H4 (cell line): ENCODE data around the gene DLG2. TPM values are rescaled to one million over a fixed set of nuclear protein-coding genes. Genes with fewer than 3 reads are reported as not detected.

Experiments used
- DNase-seq: peaks from one replicate; pipeline ENCODE4 v3.0.0-alpha.2; 2015; ENCODE audit warnings: low spot score
- total RNA-seq: library from RNA; depleted of rRNA; stranded (reverse); fragments of >200 nt; shearing (Covaris generic); gene quantifications from 2 replicates; pipeline ENCODE4 v1.2.3, GENCODE V29; 2014

The DLG2 gene
- total RNA-seq, 1 experiment from 2014 or later: 2.6 TPM

DNA sequence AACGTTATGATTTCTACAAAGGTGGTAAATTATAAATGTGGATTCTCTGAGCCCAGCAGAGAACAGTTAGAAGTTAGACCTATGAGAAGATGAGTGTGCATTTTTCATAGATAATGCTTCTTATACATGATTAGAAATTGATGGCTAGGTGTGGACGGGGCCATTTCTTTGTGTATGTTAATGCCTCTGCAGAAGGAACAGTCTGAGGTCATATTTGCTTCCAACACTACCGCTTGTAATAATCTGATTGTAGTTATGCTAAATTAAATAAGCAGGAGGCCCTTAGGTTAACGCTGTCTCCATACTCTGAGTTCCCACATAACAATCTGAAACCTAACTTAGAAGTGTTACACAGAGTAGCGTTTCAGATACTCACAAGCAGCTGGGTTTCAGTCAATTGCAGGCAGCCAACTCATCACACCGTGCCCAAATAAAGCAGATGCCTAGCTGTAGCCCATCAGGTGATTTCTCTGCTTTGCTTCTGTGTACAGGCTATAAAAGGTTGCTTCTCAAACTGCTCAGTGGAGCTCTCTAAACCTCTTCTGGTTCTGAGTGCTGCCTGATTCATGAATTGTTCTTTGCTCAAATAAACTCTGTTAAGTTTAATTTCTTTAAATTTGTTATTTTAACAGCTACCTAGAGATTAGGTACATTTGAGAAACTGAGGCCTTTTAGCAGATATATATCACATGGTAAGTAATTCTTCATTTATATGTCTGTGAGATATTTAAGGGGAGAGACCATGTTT lies 1702.2 kb downstream of the DLG2 start:
- DNase-seq: no peak

GRCh38 chr11:83923961-83924360 lies 1703.2 kb downstream of the DLG2 start:
- no peak for DNase-seq

GRCh38 chr11:83922953-83923352 lies 1704.2 kb downstream of the DLG2 start:
- DNase-seq: no peak

- no peak for DNase-seq
These were observed 1704.8 kb downstream of the DLG2 start for GRCh38 chr11:83922318-83922717.

GRCh38 chr11:83921447-83922192 lies 1705.5 kb downstream of the DLG2 start:
- no peak for DNase-seq

GRCh38 chr11:83918476-83918875 lies 1708.7 kb downstream of the DLG2 start:
- DNase-seq: no peak

DNA sequence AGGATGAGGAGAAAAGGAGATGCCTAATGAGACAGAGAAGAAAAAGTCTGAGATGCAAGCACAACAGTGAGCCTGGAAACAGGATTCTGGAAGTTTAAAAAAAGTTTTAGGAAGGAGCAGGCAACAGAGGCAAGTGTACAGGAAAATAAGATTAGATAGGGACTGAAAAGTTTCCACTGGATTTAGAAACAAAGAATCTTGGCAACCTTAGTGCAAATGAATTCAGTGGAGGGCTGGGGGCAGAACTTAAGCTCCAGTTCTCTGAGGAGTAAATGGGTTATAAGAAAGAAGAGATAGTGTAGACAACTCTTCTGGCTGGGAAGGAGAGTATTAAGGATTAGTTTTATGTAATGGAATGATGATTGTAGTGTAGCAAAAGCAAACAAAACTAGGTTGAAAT lies 1712.1 kb downstream of the DLG2 start:
- no peak for DNase-seq

DNA sequence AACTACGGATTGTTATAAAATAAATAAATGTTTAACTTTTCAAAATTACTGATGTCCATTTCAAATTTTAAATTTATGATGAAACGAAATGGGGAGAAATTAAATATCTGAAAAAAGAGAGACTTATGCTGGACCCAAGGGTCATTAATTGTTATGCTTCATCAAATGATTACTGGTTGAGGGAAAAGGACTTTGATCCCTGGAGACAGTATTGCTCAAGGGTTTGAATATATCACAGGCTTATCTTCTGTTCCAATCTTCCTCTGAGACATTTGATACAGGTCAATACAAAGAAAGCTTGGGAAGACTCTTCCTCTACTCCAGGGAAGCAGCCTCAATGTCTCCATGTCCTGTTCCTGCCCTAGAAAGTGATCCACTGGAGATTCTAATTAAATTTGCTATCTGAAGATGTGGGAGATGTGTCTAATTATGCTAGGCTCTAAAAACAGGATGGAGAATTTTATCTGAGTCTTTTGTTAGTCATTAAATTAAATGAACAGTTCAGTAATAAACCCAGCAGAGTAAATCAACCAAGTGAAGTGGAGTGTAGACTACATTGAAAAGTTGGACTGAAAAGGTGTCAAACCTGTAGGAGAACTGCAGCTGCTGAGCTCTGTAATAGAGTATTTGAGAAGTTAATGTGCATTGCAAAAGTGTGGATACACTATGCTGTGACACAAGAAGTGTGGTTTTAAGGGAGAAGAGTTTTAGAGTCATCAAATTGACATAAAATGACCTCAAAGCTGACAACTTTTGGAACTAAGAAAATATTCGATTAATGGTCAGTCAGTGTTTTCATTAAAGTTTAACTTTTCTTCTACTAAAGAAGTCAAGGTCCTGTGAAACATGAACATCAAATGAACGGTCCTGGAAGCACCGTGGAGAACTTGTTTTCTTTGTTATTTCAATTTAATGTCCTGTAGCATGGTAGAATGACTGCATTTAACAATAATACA lies 1717.3 kb downstream of the DLG2 start:
- no peak for DNase-seq

DNA sequence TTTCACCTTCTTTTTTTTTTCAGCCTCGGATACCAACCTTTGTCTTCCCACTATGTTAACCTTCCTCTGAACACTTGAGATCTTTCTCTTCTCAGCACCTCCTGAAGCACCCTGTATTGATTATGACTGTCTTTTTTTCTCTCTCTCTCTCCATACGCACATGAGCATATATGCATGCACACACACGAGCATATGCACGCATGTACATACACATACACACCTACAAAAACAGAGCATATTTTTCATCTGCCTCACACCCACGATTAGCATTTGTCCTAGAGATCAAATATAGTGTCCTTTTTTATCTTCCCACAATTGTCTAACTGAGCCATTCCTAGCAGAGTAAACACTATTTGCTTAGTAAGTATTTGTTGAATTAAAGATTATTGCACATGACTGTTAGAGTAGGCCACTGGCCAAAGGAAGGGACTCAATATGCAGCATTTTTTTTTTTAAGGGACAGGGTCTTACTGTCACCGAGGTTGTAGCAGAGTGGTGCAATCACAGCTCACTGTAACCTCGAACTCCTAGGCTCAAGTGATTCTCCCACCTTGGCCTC lies 1718.8 kb downstream of the DLG2 start:
- DNase-seq: no peak

DNA sequence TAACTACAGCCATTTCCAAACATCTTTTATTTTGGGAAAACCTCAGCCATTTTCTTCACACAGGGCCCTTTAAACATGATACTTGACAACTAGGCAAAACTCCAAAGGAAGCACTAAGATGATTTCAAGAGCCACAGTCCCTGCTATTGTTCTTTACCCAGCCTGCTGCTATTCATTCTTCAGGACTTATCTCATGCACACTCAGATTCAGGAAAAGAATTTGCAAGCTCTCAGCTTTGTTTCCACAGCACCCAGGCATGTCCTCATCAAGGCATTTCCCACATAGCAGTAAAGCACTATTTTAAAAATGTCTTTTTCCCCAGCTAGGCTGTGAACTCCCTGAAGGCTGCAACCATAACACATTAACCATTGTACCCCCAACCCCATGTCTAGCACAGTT lies 1731.6 kb downstream of the DLG2 start:
- no peak for DNase-seq

- DNase-seq: no peak
These were observed 1745.7 kb downstream of the DLG2 start for GRCh38 chr11:83881428-83881827.

DNA sequence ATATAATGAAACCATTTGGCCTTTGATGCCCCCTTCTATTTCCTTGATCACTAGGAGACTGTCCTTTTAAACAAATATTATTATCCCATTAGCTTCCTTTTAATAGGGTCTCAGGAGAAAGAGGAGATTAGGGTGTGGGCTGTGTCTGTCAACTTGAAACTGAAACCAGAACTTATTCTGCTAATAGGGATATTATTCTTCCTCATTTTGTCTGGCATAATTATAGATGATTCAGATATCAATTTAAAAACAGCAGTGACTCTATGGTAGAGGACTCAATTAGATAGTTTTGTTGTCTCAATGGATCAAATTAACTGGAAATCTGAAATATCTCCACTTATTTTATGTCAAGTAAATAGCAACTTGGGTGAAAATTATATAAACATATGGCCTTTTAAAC lies 1756.1 kb downstream of the DLG2 start:
- no peak for DNase-seq

DNA sequence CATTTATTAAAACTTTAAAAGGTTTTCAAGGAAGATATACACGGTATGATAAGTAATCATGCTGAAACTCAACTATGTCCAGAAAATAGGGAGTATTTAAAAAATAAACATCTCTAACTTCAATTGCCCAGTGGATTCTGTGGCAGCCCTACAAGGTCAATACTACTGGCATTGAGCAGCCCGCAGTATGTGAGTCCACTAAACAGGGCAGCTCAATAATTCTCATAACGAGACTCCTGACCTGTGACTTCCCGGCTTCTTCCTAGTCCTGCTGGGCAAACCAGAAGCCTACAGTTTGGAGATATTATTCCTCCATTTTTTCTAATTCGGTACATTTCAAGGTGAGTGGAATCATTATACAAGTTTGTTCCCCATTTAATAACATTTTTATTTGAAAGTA lies 1760.5 kb downstream of the DLG2 start:
- DNase-seq: no peak

DNA sequence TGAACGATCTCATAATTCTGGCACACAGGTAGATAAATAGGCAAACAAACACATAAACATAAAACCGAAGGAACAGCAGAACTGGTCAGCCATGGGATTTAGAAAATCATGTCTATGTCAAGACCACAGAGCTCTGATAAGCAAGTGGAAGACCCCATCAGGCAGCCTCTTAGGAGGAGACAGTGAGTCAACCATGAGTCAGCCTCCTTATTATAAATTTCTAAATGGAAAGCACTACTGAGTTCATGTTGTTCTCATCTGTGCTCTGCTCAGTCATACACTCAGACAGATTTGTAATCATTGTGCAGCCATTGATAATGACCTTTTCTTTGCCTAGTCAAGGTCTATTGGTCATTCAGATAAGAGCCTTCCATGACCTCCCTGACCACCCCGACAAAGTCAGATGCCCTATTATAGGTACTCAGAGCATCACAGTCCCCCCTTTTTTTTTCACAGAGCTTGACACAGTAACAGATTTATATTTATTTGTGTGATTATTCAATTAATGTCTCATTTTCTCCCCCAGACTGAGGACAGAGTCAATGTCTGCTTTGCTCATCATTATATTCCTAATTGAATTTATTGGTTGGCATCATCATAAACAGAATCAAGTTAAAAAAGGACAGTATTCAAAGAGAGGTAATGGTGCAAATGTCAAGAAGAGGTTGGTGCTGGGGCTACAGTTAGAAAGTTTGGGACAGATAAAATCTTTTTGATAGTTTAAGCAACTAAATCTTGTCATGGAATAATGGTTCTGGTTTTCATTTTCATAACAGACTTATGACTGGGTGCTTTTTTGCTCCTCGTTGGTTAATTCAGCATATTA lies 1761.3 kb downstream of the DLG2 start:
- peak; percentile 35 for DNase-seq

GRCh38 chr11:83864412-83865057 lies 1762.6 kb downstream of the DLG2 start:
- peak; percentile 21 for DNase-seq

DNA sequence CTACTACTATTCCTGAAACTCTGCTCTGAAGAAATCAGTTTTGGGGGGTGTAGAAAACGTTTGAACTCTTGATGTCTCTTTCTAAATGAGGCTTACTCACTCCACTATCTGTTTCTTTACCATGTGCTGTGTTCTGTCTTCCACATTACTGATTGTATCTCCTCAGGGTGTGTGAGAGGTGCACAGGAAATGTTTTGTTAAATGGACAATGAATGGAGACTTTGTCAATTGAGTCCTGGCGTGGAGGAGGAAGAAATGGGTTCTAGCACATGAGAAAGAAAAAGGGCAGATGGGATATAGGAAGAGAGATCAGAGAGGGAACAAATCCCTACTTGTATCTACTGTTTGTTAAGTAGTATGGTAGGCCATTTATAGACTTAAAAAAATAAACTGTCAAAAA lies 1763.9 kb downstream of the DLG2 start:
- no peak for DNase-seq

DNA sequence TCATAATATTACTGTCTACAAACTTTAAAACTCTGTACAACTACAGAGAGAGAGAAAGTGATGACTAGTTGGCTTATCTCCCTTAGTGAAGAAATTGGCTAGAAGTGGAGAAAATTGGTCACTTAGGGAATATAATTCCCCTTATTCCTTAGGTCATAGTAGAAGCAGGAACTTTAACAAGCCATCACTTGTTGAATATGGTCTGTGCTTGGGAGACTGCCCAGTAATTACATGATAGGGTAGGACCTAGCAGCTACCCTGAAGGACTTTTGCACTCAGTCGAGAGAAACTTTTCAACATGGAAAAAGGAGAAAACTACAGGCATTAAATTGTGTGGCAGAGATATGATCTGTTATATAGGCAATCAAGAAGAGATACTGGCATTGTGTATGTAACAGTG lies 1764.5 kb downstream of the DLG2 start:
- DNase-seq: no peak

- DNase-seq: no peak
These were observed 1765.1 kb downstream of the DLG2 start for GRCh38 chr11:83862033-83862432.

DNA sequence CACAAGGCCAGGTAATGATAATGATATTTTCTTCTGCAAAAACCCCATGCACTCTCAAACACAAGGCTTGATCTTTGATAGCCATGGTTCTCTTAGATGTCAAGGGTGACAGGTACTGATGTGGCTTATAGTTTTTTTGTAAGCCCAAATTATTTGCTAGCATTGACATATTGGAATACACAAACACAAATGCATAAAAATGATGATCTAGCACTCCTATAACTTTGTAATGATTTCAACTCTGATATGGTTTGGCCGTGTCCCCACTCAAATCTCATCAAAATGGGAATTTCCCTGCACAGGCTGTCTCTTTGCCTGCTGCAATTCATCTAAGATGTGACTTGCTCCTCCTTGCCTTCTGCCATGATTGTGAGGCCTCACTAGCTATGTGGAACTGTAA lies 1768.5 kb downstream of the DLG2 start:
- DNase-seq: no peak

DNA sequence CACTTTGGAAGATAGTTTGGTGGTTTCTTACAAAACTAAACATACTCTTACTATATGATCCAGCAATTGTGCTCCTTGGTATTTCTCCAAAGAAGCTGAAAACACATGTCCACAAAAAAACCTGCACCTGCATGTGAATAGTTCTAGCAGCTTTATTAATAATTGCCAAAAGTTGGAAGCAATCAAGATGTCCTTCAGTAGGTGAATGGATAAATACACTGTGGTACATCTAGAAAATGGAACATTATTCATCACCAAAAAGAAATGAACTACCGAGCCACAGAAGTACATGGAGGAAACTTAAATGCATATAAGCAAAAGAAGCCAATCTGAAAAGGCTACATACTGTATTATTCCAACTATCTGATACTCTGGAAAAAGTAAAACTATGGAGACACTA lies 1771.9 kb downstream of the DLG2 start:
- DNase-seq: no peak
